Stimulated activated CD8-positive, alpha-beta memory T cell treated with anti-CD3 and anti-CD28 coated beads, Interleukin-2, amount 100 ng/mL, for 48 hours (primary cell): ENCODE results near the gene MTMR10.
A peak's percentile ranks its signal among the peaks of the same experiment; 100 is the strongest.

ENCODE experiments used
- DNase-seq, 2 donors: peaks; one replicate each; pipeline ENCODE4 v3.0.0-alpha.2; 2020; ENCODE audit warnings: low read depth in 2 of 2

MTMR10 gene

DNA sequence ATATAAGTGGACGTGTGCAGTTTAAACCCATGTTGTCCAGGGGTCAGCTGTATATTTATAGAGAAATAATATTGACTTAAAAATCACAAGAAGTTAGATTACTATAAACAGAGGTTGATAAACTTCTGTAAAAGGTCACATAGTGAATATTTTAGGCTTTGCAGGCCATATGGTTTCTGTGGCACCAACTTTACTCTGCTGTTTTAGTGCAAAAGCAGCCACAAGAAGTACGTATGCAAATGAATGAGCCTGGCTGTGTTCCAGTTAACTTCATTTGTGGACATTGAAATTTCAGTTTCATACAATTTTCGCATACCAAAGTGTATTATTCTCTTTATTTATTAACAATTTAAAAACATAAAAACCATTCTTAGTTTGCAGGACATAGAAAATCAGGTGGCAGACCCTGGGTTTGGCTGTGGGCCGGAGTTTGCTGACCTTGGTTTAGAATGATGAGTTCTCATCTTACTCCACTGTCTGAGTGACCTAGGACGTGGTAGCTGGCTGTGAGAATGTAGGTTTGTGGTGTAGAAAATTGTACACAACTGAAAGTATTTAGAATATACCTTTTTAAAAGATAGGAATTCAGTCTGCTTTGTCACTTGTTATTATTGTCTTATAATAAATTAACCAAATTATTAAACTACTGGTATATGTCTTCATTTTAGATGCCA, 71.4 kb downstream of the MTMR10 start:
- no peak for DNase-seq

DNA sequence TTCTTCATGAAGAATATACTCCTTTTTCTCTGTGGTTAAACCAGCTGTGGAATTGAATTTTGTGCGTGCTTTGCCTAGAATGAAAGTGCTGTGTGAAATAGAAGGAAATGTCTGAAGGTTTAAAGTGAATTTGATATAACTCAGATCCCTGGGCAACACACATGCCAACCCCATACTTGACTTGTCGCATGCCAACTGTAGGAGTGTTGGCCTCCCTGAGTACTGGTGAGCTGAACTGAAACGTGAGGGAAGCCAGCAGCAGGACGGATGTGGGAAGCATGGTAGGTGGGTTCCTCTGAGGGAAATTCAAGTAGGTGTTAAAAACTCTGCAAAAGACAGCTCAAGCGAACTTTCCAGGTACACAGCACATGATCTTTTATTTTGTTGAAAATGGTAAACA, 73.1 kb downstream of the MTMR10 start:
- no peak for DNase-seq

DNA sequence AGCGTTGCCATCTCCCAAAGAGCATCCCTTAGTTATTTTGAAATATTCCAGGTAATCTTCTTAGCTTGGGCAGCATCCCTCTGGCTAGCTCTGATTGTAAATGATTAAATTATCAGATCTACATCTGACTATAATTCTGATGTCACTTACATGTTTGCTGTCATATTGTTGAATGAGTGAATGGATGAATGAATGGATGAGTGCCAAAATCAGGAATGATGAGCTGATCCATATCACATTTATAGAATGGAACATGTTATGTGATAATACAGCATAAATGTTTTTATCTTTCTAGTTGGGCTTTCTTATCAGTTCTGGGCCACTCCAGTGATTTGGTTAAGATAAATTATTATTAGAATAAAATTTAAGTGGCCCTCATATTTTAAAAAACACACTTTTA, 73.8 kb downstream of the MTMR10 start:
- no peak for DNase-seq

DNA sequence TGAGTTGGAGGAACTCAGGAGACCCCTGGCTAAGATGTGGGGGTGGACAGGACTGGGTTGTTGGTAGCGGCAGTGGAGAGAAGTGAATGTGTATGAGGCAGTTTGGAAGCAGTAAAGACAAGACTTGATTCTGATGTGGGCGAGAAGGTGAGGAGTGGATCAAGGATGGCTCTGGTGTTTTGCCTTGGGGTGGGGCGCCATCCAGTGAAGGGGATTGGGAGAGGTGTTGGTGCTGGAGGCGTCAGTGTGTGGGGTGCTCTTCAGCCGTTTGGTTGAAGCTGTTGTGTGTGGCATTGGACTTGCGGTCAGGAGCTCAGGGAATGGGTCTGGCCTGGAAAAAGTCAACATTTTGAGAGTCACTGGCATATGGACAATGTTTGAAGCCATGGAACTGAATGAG, 74.4 kb downstream of the MTMR10 start:
- DNase-seq: no peak

DNA sequence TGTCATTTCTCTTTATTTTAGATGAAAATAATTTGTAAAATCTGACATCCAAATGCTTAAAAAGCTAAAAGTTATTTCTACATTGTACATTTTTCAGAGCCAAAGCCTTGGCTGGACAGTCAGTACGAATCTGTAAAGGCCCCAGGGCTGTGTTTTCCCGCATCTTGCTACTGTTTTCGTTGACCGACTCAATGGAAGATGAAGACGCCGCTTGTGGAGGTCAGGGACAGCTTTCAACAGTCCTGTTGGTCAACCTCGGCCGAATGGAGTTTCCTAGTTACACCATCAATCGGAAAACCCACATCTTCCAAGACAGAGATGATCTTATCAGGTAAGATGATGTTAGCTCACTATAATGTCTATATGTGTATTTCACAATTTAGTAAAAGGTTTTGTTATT, 77.7 kb downstream of the MTMR10 start:
- DNase-seq: no peak

DNA sequence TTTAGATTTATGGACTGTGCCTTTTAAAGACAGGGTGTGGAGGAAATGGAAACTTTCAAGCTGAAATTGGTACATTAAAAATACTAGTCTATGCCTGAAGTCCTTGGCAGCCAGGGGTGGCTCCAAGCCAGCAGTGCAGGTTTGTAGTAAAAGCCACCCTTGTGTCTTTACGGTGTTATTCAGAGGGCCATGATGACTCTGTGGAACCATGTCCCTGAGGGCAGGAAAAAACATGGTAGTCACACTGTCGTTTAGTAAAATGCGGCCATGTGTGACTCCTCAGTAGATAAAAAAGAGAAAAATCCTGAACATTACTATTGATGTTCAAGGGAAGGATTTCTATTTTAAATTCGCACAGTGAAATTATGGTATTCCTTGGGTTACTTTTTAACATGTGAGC, 85.1 kb downstream of the MTMR10 start:
- no peak for DNase-seq

DNA sequence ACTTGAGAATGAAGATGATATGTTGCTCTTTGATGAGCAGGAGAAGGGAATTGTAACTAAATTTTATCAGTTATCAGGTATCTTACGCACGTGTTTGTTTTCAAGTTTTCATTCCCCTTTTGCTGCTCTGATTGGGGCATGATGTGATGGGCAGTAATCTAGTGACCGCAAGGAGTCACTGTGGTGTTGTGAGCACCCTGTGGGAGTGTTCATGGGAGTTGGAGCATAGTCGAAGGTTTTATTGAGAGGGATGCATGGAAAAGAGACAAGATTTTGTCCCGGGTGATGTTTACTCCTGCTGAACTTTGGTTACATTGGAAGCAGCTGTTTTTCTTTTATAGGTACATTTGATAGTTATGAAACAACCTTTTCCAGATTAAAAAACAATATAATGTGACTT, 85.6 kb downstream of the MTMR10 start:
- no peak for DNase-seq

DNA sequence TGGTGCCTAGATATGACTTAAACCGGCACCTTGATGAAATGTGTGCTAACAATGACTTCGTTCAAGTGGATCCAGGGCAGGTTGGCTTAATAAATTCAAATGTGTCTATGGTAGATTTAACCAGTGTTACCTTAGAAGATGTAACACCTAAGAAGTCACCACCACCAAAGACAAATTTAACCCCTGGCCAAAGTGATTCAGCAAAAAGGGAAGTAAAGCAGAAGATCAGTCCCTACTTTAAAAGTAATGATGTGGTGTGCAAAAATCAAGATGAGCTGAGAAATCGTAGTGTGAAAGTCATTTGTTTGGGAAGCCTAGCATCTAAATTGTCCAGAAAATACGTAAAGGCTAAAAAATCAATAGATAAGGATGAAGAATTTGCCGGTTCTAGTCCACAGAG, 86.6 kb downstream of the MTMR10 start:
- DNase-seq: no peak

DNA sequence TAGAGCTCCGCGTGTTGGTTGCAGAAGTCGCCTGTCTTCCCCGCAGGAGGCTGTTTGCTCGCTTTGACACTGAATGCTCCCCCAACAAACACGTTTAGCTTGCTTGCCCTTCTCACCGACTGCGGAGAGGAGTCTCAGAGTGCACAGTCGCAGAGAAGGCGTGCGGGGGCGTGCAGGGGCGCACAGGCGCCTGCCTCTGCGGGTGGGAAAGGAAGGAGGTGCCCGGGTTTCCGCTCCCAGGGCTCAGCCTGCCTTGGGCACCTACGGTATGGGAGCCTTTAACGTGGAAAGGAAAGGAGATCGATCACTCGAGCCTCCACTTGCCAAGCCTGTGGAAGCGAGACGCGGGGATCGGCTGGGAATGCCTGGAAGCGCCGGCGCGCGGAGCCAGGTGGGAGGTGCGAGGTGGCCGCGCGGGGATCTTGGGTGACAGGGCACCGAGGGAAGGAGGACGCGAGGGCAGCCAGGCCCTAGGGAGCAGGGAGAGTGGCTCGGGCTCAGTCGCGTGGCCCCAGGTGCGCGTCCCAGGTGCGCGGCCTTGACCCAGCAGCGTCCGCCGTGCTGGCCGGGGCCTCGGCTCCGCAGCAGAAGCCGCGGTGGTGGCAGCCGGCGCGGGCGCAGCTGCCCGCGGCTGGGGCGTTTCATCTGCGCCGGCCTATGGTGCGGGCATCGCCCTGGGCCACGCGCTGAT, 87.8 kb downstream of the MTMR10 start, which contains the start of gene FAN1:
Gene FAN1 (plus strand): TSS at position 419 of the 691 bp plus-strand sequence. CDS start 749 bp downstream, outside the sequence.
- DNase-seq: peak; percentile 61 to 76

DNA sequence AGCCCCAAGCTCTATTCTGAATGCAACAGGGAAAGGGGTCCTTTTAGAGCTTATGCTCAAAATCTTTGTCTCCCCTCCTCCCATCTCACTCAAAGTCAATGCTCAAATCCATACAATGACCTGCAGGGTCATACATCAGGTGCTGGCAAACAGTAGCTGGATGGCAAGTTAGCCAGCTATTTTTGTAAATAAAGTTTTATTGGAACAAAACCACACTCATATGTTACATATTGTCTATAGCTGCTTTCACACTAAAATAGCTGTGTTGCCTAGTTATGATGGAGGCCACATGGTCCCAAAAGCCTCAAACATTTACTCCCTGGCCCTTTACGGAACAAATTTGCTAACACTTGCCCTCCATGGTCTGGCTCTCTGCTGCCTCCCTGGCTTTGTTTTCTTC, 89.5 kb downstream of the MTMR10 start:
- DNase-seq: no peak

DNA sequence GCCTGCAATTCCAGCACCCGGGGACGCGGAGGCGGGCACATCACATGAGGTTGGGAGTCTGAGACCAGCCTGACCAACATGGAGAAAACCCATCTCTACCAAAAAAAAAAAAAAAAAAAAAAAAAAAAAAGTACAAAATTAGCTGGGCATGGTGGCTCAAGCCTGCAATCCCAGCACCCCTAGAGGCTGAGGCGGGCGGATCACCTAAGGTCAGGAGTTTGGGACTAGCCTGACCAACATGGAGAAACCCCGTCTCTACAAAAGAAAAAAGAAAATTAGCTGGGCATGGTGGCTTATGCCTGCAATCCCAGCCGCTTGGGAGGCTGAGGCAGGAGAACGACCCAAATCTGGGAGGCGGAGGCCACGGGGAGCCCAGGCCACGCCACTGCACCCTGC, 95.2 kb downstream of the MTMR10 start:
- DNase-seq: no peak

DNA sequence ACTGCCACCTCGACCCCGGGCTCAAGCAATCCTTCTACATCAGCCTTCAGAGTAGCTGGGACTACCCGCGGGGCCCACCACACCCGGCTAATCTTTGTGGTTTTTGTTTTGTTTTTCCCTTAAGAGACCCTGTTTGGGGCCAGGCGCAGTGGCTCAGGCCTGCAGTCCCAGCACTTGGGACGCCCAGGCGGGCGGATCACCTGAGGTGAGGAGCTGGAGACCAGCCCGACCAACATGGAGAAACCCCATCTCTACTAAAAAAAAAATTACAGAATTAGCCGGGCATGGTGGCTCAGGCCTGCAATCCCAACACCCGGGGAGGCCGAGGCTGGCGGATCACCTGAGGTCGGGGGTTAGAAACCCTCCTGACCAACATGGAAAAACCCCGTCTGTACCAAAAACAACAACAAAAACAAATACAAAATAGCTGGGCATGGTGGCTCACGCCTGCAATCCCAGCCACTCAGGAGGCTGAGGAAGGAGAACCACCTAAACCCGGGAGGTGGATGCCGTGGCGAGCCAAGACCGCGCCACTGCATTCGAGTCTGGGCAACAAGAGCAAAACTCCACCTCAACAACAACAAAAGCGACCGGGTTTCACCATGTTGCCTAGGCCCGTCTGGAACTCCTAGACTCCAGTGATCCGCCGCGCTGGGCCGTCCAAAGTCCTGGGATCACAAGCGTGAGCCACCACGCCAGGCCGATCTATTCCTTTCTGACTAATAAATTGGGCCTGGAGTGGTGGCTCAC, 95.8 kb downstream of the MTMR10 start:
- no peak for DNase-seq

DNA sequence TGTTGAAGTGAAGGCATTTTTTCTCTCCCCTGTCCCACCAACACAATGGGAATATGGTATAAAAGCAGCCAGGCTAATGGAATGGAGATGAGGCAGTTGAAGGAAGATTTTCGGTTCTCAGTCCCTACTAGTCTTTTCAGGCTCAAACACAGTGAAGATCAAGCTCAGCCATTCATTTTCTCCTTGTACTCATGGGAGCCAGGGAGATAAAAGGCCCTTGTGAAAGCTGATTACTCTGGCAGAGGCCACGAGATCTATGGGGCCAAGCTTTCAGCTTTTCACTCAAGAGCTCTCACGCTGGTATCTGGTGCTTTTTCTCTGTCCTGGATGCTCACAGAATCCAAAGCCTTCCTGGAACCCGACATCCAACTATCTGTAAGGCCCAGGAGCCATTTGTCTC, 102.2 kb downstream of the MTMR10 start:
- no peak for DNase-seq
